Gastroesophageal sphincter (tissue), 4 donors: ENCODE data around the gene MYO3B. TPM values are rescaled to one million over a fixed set of nuclear protein-coding genes. Genes with fewer than 3 reads are reported as not detected.

Experiments used
- ATAC-seq: fragments of 150-250 bp; one replicate; pipeline ENCODE4 v1.9.1; 2016; ENCODE audit warnings: mild to moderate bottlenecking, moderate library complexity
- H3K27ac ChIP-seq, 4 donors: fragments of 200-600 bp; sonication (generic) in 3 of 4; 1 replicate in 3 of 4; 2 replicates in 1 of 4; pipeline ENCODE4 v1.5.1; 2016 to 2019
- H3K27me3 ChIP-seq: fragments of 200-600 bp; sonication (generic); one replicate; pipeline ENCODE4 v1.5.1; 2019
- H3K36me3 ChIP-seq, 2 donors: fragments of 200-600 bp; sonication (generic); one replicate each; pipeline ENCODE4 v1.5.1; 2019; ENCODE audit warnings: control low read depth in 1 of 2
- H3K4me1 ChIP-seq, 3 donors: fragments of 200-600 bp; sonication (generic); 1 replicate in 2 of 3; 2 replicates in 1 of 3; pipeline ENCODE4 v1.5.1; 2016 to 2019; ENCODE audit warnings: control low read depth in 2 of 3
- H3K4me3 ChIP-seq, 2 donors: fragments of 200-600 bp; sonication (generic); one replicate each; pipeline ENCODE4 v1.5.1; 2019; ENCODE audit warnings: mild to moderate bottlenecking in 1 of 2, moderate library complexity in 1 of 2
- H3K9me3 ChIP-seq, 3 donors: fragments of 200-600 bp; sonication (generic); one replicate each; pipeline ENCODE4 v1.5.1; 2017 to 2019; ENCODE audit warnings: control low read depth in 2 of 3
- EP300 ChIP-seq: sonication (generic); formaldehyde crosslinking; IDR thresholded peaks from one replicate; pipeline ENCODE4 v1.6.1; 2017; ENCODE audit warnings: antibody characterized with exemption, mild to moderate bottlenecking
- POLR2A ChIP-seq, 2 donors: fragments of 450-650 bp; IDR thresholded peaks; one replicate each; pipeline ENCODE4 v1.6.1; 2017; ENCODE audit warnings: antibody characterized with exemption in 2 of 2, mild to moderate bottlenecking in 2 of 2, moderate library complexity in 1 of 2
- POLR2AphosphoS5 ChIP-seq: sonication (generic); formaldehyde crosslinking; IDR thresholded peaks from one replicate; pipeline ENCODE4 v1.6.1; 2017; ENCODE audit warnings: antibody characterized with exemption
- WGBS, 2 donors: methylation state at CpG; one replicate each; pipeline ENCODE4 v1.1.5; 2018; ENCODE audit warnings: low coverage in 1 of 2; 5-methylcytosine and 5-hydroxymethylcytosine counted together
- total RNA-seq, 4 donors: library from RNA; depleted of rRNA; stranded (reverse); fragments of >200 nt; gene quantifications; one replicate each; pipeline ENCODE4 v1.1.0, GENCODE V29; 2016
- TF ChIP-seq, protein P1 (sequence below), 4 experiments: fragments of 200-600 bp in 2 of 4; fragments of 450-650 bp in 2 of 4; sonication (generic) in 1 of 4; IDR thresholded peaks; one replicate each; pipeline ENCODE4 v1.5.1; 2017 to 2019; ENCODE audit warnings: antibody characterized with exemption in 4 of 4, mild to moderate bottlenecking in 2 of 4, moderate library complexity in 2 of 4

MYO3B gene
- total RNA-seq, 4 donors from 2014 or later: not detected

- Histone ChIP-seq H3K4me3 (no peak overlapping the region), H3K9me3 (peaks cover 0 to 38% (median 0%) of the 10 kb centered on the region in 3 donors), H3K4me1 (no peaks in the 10 kb centered on the region), H3K27me3 (no peaks in the 10 kb centered on the region), H3K27ac (no peak overlapping the region), H3K36me3 (no peaks in the 10 kb centered on the region)
- TF ChIP-seq, protein P1, sequence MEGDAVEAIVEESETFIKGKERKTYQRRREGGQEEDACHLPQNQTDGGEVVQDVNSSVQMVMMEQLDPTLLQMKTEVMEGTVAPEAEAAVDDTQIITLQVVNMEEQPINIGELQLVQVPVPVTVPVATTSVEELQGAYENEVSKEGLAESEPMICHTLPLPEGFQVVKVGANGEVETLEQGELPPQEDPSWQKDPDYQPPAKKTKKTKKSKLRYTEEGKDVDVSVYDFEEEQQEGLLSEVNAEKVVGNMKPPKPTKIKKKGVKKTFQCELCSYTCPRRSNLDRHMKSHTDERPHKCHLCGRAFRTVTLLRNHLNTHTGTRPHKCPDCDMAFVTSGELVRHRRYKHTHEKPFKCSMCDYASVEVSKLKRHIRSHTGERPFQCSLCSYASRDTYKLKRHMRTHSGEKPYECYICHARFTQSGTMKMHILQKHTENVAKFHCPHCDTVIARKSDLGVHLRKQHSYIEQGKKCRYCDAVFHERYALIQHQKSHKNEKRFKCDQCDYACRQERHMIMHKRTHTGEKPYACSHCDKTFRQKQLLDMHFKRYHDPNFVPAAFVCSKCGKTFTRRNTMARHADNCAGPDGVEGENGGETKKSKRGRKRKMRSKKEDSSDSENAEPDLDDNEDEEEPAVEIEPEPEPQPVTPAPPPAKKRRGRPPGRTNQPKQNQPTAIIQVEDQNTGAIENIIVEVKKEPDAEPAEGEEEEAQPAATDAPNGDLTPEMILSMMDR (IDR thresholded peaks at IDR 0.05): no peak
- TF ChIP-seq POLR2AphosphoS5: no peak
- no peak for TF ChIP-seq POLR2A (IDR thresholded peaks at IDR 0.05)
- no peak for TF ChIP-seq EP300
- no peak for ATAC-seq
Observed at GRCh38 chr2:170190172-170190571, 12.2 kb downstream of the MYO3B start.

GRCh38 chr2:170191166-170191866 lies 13.4 kb downstream of the MYO3B start:
- Histone ChIP-seq H3K4me1 (no peaks in the 10 kb centered on the region), H3K9me3 (peaks cover 0 to 27% (median 0%) of the 10 kb centered on the region in 3 donors), H3K4me3 (no peak overlapping the region), H3K36me3 (no peaks in the 10 kb centered on the region), H3K27me3 (no peaks in the 10 kb centered on the region), H3K27ac (no peak overlapping the region)
- ATAC-seq: no peak
- TF ChIP-seq POLR2AphosphoS5 (no peak), EP300 (no peak), POLR2A (IDR thresholded peaks at IDR 0.05) (no peak)
- TF ChIP-seq, protein P1 (IDR thresholded peaks at IDR 0.05): no peak
- WGBS, 2 donors: 82 to 83% methylated on average over 2 to 4 of the region's 8 CpGs

DNA sequence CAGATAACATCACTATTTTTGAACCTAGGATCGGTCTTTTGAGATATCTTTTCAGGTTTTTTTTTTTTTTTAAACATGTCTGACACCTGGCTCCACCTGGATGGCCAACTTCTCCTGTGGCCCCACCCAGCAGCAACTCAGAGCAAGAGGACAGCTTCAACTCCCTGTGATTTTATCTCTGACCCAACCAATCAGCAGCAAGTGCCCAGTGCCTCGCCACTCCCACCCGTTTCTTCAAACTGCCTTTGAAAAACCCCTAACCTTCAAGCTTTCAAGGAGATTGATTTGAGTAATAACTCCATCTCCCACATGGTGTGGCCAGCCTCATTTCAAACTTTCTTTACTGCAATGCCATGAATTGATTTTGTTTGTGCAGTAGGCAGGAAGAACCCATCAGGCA lies 19.0 kb downstream of the MYO3B start:
- ATAC-seq: no peak
- Histone ChIP-seq H3K4me3 (no peak overlapping the region), H3K27me3 (no peaks in the 10 kb centered on the region), H3K9me3 (no peaks in the 10 kb centered on the region), H3K36me3 (no peaks in the 10 kb centered on the region), H3K27ac (no peak overlapping the region), H3K4me1 (no peaks in the 10 kb centered on the region)
- no peak for TF ChIP-seq EP300
- TF ChIP-seq POLR2A (IDR thresholded peaks at IDR 0.05): no peak
- TF ChIP-seq POLR2AphosphoS5: no peak
- TF ChIP-seq, protein P1 (IDR thresholded peaks at IDR 0.05): no peak
- WGBS, 2 donors: 82 to 90% methylated on average over 1 to 3 of the region's 3 CpGs

DNA sequence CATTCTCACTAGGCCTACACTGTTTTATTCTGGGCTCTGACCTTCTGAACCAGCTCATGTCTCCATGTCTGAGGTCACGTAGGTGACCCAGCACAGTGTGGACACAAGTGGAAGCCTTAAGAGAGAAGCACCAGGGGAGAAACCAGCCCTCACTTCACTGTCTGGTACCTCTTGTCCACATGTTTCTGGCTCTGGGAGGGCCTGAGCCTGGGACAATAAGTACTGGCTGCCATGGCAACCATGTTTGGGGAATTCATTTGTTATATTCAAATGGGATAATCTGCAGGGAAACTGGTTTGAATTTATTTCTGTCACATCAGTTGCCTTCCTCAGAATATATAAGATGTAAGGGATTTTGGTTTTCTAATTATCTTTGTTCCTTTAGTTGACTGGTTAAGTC lies 23.3 kb downstream of the MYO3B start:
- WGBS, 2 donors: 90% methylated on average over 1 of the region's 1 CpG; no CpG with 5 or more reads in 1 of the 2 donors
- Histone ChIP-seq H3K36me3 (no peaks in the 10 kb centered on the region), H3K9me3 (no peaks in the 10 kb centered on the region), H3K4me3 (no peak overlapping the region), H3K4me1 (no peaks in the 10 kb centered on the region), H3K27me3 (no peaks in the 10 kb centered on the region), H3K27ac (no peak overlapping the region)
- TF ChIP-seq, protein P1 (IDR thresholded peaks at IDR 0.05): no peak
- TF ChIP-seq EP300 (no peak), POLR2AphosphoS5 (no peak), POLR2A (IDR thresholded peaks at IDR 0.05) (no peak)
- no peak for ATAC-seq

- Histone ChIP-seq H3K27ac (no peak overlapping the region), H3K4me3 (no peak overlapping the region), H3K4me1 (no peaks in the 10 kb centered on the region), H3K9me3 (no peaks in the 10 kb centered on the region), H3K36me3 (no peaks in the 10 kb centered on the region), H3K27me3 (no peaks in the 10 kb centered on the region)
- 70 to 93% methylated on average over 2 to 3 of the region's 3 CpGs for WGBS, 2 donors
- ATAC-seq: no peak
- TF ChIP-seq POLR2A (IDR thresholded peaks at IDR 0.05): no peak
- TF ChIP-seq, protein P1 (IDR thresholded peaks at IDR 0.05): no peak
- TF ChIP-seq POLR2AphosphoS5: no peak
- TF ChIP-seq EP300: no peak
Observed at GRCh38 chr2:170201734-170202393, 23.9 kb downstream of the MYO3B start.
